GM18861 (cell line): Measurements from ENCODE around the gene NAT8.
"Not testable (repeated sequence)": the region's sequence is repeated elsewhere in the genome, so short reads cannot be mapped to it uniquely, and the experiment has no call there.

Experiments
- ATAC-seq: cut with Tn5 transposase; IDR thresholded peaks from one replicate; pipeline ENCODE4 v1.9.1; 2021; ENCODE audit not compliant: unreplicated experiment

Gene NAT8, protein sequence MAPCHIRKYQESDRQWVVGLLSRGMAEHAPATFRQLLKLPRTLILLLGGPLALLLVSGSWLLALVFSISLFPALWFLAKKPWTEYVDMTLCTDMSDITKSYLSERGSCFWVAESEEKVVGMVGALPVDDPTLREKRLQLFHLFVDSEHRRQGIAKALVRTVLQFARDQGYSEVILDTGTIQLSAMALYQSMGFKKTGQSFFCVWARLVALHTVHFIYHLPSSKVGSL

DNA sequence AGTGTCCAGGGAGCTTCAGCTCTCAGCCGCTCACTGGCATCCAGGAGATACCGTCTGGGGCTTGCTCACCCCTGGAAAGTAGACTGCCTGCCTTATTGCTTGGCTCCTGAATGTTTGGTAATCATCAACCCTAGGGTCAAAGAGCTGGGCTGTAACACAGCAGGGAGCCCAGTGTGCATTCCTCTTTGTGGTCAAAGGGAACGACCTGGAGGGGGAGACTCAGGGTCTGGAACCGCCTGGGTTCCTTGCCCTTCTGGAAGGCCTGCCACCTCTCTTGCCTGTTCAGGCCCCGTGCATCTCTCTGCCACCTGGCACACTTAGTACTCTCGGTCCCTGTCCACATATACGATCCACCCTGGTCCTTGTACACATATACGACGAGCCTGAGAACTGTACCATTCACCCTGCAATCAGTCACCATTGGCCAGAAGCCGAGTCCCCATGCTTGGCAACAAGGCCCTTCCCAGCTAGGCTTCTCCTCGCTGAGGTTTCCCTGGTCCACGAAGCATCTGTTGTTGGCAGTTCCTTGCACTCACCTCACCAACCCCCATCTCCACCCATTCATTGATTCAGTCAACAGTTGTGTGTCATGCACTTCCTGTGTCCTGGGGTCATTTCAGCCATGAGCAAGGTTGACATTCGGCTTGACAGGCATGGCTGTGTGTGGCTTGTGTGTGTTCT, at the start of gene NAT8:
Gene NAT8, minus strand, starts transcription at position 85 of the 681 bp plus-strand sequence. CDS start 794 bp downstream, outside the sequence.
- no peak for ATAC-seq

DNA sequence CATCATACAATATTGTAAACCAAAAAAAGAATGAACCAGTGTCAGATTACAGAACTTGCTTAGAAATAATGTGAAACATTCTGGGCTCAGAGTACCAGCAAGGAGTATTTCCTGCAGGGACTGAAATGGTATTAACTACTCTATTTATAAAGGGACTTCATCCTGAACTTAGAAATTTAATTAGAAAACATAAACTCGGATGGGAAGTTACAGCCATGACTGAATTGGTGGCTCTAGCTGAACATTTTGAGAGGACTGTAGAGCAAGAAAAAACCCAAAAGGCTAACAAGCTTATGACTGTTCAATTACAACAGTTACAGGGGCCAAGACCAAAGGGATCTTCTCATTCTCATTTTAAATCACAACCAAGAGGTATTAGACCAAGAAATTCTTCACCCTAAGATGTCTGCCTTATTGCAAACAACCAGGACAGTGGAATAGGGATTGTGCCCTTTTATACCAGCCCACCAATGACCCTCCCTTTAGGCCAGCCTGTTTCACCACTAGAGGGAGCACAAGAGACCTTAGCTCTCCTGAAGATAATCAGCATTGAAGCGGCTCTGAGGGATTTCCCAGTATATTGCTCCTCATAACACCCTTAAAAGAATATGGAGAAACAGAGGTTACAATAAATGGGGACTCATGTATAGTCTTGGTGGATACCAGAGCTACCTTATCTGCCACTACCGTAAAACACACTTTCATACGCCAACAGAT, 48.3 kb upstream of the NAT8 start:
- not testable (repeated sequence) for ATAC-seq

DNA sequence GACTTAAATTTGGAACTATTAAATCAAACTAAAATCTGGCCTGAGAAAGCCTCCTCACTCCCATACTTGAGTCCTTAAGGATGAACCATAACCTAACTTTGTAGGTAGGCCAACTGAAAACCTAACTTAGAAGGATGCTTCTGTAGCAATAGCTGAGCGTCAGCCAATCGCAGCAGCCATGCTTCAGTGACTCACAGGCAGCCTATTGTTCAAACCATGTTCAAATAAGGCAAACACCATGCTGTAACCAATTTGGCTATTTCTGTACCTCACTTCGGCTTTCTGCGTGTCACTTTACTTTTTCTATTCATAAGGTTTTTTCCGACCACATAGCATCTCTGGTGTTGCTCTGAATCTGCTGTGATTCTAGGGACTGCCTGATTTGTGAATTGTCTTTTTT, 46.3 kb upstream of the NAT8 start:
- ATAC-seq, result not testable (repeated sequence)

DNA sequence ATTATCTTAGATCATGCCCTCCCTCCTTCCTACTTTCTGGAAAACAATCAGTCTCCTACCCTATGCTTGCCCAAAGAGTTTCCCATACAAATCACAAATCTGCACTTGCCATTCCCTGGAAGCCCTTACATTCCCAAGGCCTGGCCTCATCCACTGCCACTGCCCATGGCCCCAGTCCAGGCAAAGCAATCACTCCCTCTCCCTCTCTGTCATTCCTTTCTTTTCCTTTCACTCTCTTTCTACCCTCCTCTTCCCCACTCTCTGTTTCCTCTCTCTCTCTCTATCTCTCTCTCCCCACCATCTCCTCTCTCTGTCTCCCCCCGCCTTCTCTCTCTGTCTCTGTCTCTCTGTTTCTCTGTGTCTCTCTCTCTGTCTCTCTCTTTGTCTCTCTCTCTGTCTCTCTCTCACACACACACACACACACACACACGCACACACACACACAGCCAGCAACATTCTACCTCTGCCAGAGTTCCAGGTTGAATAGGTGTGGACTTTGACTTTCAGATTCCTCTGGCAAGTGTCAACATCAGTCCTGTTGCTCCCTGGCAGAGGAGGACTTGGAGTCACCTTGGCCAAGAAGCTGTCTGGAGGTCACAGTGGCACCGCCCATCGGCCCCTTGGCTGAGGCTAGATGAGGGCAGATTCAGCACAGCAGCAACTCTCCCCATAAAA, 43.7 kb upstream of the NAT8 start:
- ATAC-seq, result no peak

DNA sequence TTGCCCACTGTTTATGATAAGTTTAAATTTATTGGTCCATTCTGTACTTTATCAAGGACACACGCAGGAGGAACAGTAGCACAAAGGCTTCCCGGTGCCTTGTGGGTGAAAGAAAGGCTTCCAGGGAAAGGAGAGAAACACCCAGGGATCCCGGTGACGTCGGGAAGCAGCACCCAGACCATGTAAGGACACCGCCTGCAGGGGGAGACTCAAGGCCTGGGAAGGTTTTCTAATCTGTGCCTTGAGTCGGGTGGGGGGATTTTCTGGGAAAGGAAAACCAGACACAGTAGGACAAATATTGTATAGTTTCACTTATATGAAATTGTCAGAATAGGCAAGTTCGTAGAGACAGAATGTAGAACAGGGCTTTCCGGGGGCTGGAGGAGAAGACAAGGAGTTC, 42.7 kb upstream of the NAT8 start:
- not testable (repeated sequence) for ATAC-seq

DNA sequence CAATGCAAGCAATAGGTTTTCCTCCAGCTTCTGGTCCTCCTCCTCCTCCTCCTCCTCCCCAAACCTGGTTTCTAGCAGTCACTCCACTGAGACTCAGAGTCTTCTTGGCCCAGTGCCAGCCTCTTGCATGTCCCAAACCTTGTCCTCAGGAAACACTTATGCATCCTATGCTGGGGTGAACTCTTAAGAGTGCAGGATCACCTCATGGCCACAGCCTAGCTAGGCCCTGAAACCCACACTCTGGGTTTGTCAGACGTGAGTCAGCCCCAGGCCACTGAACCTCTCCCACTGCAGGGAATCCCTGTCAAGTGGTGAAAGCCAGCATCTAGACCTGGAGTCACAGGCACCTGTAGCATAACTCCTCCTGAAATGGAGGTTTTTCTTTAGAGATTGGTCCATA, 42.1 kb upstream of the NAT8 start:
- not testable (repeated sequence) for ATAC-seq

DNA sequence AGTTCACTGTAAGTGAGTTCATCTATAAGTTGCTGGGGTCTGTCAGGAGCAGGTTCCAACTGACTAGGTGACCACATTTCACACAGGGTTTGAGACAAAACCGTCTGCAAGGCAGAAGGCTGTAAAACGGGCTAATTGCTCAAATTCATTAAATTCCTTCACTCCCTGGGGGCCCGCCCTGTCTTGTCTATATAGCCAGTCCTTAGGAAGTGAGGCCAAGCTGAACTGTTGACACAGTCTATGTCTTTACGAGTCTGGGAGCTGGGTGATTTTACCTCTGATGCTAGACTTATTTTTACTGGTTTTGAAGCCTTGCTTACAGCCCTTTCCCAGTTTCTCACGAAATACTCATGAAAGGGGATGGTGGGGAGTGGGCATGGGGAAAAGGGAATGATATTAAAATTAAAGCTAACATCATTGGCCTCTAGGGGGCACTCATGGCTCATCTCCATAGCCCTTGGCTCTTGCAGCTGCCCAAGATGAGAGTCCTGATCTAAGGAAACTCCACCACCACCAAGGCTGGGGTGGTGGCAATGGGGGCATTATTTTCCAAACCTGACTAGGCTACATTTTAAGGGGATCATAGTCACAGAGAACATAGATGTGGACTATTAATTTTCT, 37.8 kb upstream of the NAT8 start:
- not testable (repeated sequence) for ATAC-seq

DNA sequence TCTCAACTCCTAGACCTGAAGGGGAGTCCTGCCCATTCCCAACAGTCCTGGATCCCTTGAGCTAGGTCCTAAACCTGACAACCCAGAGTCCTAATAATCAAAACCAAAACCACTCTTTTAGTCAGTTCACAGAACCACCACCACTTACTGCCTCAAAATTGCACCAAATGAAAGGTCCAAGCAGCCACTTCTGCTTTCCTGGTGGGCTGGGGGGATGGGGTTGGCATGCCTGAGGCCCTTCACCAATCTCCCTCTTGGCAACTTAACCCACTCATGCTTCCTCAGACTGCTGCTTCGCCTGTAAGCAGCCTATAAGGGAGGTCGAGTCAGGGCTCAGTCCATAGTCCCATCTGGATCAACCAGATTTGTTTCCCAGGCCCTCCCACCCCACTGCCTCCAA, 37.0 kb upstream of the NAT8 start:
- ATAC-seq, result not testable (repeated sequence)

DNA sequence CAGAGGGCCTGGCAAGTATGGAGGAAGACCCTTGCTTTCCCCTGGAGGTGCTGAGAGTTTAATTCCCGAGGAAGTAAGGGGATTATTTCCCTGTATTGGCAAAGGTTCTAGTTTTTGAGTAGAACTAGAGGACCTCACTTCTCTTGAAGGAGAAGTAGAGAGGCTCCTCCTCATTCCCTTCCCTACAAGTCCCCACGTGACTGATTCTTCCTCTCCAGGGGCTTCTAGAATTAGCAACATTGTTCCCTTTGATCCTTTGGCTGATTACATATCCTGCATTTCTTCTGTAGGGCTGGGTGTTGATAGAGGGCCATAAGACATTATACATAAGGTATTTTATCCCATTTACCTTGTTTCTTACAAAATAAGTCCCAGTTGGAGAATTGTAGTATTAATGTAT, 35.8 kb upstream of the NAT8 start:
- not testable (repeated sequence) for ATAC-seq

DNA sequence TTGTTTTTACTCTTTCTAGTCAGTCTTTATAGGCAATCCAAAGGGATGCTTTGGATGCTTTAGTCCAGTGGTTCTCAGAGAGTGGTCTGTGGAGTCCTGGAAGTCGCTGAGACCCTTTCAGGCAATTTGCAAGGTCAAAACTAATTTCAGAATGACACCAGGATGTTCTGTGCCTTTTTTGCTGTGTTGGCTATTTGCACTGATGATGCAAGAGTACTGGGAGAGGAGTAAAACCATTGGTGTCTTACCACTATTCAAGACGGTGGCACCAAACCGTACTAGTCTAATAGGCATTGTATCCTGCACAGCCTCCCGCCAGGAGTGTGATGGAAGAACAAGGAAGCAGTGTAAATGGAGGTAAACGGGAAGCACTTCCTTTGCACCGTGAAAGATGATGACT, 34.0 kb upstream of the NAT8 start:
- not testable (repeated sequence) for ATAC-seq

DNA sequence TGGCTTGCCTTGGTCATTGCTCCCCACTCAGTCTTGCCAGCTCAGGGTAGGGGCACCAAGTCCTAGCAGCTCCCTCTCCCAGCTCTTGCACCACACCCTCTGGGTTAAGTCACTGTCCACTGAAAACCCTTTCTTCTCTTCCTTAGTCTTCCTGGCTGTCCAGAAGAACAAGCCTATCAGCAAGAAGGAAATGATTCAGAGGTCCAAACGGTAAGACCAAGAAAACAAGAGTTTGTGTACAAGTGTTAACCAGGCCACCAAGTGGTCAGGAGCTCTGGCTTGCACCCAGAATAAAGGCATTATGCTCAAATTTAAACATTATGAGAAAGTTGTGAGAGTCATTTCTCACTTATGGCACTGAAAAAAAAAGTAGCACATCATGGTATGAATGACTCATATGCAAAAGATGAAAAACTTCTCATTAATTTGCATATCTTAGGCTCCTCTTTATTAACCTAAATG, 32.5 kb upstream of the NAT8 start:
- not testable (repeated sequence) for ATAC-seq

DNA sequence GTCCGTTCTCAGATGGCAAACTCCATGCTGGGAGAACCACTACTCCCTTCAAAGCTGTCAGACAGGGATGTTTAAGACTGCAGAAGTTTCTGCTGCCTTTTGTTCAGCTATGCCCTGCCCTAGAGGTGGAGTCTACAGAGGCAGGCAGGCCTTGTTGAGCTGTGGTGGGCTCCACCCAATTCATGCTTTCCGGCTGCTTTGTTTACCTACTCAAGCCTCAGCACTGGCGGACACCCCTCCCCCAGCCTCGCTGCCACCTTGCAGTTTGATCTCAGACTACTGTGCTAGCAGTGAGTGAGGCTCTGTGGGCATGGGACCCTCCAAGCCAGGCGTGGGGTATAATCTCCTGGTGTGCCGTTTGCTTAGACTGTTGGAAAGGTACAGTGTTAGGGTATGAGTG, 27.8 kb upstream of the NAT8 start:
- not testable (repeated sequence) for ATAC-seq

DNA sequence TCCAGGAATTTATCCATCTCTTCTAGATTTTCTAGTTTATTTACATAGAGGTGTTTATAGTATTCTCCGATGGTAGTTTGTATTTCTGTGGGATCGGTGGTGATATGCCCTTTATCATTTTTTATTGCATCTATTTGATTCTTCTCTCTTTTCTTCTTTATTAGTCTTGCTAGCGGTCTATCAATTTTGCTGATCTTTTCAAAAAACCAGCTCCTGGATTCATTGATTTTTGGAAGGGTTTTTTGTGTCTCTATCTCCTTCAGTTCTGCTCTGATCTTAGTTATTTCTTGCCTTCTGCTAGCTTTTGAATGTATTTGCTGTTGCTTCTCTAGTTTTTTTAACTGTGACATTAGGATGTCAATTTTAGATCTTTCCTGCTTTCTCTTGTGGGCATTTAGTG, 25.0 kb upstream of the NAT8 start:
- not testable (repeated sequence) for ATAC-seq

DNA sequence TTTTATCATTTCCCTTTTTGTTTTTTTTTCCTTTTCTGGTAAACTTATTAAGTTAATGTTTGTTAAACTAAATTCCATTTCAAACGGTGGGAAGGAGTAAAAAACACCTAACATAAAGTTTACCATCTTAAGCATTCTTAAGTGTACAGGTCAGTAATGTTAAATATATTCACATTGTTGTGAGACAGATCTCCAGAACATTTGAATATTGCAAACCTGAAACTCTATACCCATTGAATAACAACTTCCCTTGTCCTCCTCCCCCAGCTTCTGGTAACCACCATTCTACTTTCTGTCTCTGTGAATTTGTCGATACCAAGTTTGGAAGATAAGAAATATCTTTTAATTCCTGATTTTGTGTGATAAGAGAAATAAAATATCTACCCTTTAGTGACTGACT, 12.0 kb upstream of the NAT8 start:
- no peak for ATAC-seq

DNA sequence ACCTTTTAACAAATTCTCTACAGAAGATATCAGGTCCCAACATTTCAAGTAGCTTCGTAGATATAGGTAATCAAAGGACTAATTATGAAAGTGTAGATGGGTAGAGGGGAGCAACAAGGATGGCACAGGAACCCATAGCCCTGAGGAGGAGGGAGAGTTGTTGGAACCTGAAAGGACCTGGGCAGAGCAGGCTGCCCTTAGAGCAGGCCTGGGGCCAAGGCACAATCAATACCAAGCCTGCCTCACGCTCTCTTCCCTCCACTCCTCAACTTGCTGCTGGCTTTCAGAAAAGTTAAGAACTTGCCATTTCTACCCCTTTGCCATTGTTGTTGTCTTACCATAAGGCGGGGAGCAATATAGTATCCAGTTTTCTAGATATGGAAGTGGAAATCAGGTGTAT, 10.1 kb upstream of the NAT8 start:
- no peak for ATAC-seq

DNA sequence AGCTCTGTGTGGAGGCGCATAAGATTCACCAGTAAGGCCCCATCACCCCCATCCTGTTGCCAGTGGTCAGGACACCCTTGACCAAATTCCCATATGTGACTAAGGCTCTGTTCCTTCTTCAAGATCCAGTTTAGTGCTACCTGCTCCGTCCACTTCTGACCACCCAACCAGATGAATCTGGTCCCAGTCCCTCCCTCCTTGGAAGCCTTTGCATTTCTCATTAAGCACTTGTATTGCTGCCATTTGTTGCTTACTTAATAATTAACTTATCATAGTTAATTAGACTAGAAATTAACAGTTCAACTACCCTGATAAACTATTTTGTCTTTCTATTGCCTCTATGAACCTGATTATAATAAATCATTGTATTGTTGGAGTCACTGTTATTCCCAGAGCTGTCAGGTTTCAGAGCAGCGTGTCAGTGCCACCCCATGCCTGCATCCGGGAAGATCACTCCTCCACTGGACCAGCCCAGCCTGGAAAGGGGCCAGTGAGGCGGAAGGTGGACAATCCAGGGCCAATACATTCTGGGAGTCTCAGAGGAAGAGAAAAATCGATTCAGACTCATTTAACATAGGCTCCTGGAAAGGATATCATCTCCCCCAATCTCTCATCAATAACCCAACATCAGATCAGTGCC, 9.5 kb upstream of the NAT8 start:
- no peak for ATAC-seq

DNA sequence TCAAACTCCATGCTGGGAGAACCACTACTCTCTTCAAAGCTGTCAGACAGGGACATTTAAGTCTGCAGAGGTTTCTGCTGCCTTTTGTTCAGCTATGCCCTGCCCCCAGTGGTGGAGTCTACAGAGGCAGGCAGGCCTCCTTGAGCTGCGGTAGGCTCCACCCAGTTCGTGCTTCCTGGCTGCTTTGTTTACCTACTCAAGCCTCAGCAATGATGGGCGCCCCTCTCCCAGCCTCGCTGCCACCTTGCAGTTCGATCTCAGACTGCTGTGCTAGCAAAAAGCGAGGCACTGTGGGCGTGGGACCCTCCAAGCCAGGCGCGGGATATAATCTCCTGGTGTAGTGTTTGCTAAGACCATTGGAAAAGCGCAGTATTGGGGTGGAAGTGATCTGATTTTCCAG, 5.5 kb upstream of the NAT8 start:
- ATAC-seq, result not testable (repeated sequence)

DNA sequence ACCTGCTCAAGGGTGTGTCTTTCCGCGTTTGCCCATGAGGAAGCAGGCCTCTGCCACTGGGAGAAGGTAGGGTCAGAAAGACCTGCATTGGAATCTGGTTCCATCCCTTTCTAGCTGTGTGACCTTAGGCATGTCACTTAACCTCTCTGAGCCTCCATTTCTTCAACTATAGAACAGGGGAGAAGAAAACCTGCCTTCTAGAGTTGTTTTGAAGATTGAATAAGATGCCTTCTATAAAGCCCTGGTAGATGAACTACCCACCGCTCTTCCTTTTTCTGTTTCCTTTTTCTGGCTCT, 507 bp downstream of the NAT8 start:
- ATAC-seq, result no peak

DNA sequence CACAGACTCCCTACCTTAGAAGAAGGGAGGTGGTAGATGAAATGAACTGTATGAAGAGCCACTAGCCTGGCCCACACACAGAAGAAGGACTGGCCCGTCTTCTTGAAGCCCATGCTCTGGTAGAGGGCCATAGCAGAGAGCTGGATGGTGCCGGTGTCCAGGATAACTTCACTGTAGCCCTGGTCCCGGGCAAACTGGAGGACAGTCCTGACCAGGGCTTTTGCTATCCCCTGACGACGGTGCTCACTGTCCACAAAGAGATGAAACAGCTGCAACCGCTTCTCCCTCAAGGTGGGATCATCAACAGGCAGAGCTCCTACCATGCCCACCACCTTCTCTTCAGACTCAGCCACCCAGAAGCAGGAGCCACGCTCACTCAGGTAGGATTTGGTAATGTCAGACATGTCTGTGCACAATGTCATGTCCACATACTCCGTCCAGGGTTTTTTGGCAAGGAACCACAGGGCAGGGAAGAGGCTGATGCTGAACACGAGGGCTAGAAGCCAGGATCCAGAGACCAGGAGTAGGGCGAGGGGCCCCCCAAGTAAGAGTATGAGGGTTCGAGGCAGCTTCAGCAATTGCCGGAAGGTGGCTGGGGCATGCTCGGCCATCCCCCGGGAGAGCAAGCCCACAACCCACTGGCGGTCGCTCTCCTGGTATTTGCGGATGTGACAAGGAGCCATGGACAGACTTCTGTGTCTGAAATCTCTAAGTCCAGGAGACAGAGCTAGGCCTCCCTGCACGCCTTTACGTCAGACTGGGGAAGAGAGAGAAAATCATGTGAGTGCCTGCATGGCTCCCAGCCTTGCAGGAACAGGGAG, 1.1 kb downstream of the NAT8 start:
- ATAC-seq, result no peak

DNA sequence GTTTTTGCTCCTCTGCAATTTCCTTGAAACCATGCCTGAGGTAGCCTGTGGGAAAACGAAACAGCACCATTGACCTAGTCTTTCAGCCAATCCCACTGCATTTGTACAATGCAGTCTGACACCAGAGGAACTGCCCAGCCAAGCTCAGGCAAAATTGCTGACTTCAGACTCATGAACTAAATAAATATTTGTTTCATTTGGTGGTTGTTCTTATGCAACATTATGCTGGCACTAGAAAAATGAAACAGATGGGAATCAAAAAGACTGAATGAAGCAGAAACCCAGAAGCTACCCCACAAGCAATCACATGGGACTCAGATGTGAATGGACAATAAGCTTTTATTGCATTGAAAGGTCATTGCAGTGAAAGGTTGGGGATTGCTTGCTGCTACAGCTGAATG, 1.7 kb downstream of the NAT8 start:
- no peak for ATAC-seq
